C4-2B (cell line): Measurements from ENCODE around the gene ZNF513.

ENCODE experiments used
- CTCF ChIP-seq: fragments of 450-650 bp; conservative IDR thresholded peaks from 2 replicates; pipeline ENCODE4 v1.5.1; 2017; ENCODE audit warnings: mild to moderate bottlenecking
- ZFX ChIP-seq: fragments of 450-650 bp; IDR thresholded peaks from 2 replicates; pipeline ENCODE4 v1.6.1; 2017

GRCh38 chr2:27427863-27428212 lies 47.3 kb upstream of the ZNF513 start:
- TF ChIP-seq CTCF (no peak), ZFX (no peak)
